ENCODE data around the gene NTRK2. TPM values are rescaled to one million over a fixed set of nuclear protein-coding genes. Genes with fewer than 3 reads are reported as not detected.

Gene NTRK2
- total RNA-seq, 2 experiments from 2014 or later, result not detected

GRCh38 chr9:84698323-84698722 lies 28.8 kb downstream of the NTRK2 start:
- POLR2A ChIA-PET, result interaction anchor here (1.0 kb wide), 1 partner anchor 10 kb away, joined by 5 read pairs; no protein-coding TSS in a partner anchor
- ATAC-seq (ENCODE audit: low read depth) (no peak), DNase-seq (no peak)
- Mint-ChIP-seq H3K27ac (no peak overlapping the region), H3K9me3 (no peaks in the 10 kb centered on the region), H3K27me3 (peaks cover 13% of the 10 kb centered on the region), H3K4me1 (peaks cover 5% of the 10 kb centered on the region), H3K36me3 (no peaks in the 10 kb centered on the region), H3K4me3 (no peak overlapping the region)

DNA sequence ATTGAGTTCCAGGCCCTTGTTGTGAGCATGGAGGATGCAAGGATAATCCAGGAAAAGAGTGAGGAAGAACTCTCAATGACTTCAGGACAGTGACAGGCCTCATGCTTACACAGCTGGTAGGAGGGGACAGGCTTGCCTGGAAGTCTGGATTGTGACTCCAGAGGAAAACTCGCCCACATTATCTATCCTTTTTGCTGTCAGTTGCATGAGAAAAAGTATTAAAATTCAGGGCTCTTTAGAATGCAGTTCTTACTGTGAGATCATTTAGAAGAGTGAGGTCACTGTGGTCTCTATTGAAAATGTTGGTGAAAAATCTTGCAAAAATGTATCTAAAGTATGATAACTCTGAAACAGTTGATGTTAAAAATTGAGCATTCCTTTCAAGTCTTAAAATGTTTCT lies 30.5 kb downstream of the NTRK2 start:
- H3K36me3 Mint-ChIP-seq, result no peaks in the 10 kb centered on the region
- ATAC-seq (ENCODE audit: low read depth), result no peak
- POLR2A ChIA-PET, result no interaction called here
- H3K4me3 Mint-ChIP-seq, result no peak overlapping the region
- H3K9me3 Mint-ChIP-seq, result no peaks in the 10 kb centered on the region
- no peak overlapping the region for H3K27ac Mint-ChIP-seq
- no peaks in the 10 kb centered on the region for H3K4me1 Mint-ChIP-seq
- peaks cover 13% of the 10 kb centered on the region for H3K27me3 Mint-ChIP-seq
- no peak for DNase-seq

GRCh38 chr9:84701801-84702200 lies 32.3 kb downstream of the NTRK2 start:
- POLR2A ChIA-PET, result no interaction called here
- ATAC-seq (ENCODE audit: low read depth), result no peak
- Mint-ChIP-seq H3K27me3 (peaks cover 14% of the 10 kb centered on the region), H3K36me3 (no peaks in the 10 kb centered on the region), H3K27ac (no peak overlapping the region), H3K9me3 (no peaks in the 10 kb centered on the region), H3K4me1 (no peaks in the 10 kb centered on the region), H3K4me3 (no peak overlapping the region)
- DNase-seq, result no peak

DNA sequence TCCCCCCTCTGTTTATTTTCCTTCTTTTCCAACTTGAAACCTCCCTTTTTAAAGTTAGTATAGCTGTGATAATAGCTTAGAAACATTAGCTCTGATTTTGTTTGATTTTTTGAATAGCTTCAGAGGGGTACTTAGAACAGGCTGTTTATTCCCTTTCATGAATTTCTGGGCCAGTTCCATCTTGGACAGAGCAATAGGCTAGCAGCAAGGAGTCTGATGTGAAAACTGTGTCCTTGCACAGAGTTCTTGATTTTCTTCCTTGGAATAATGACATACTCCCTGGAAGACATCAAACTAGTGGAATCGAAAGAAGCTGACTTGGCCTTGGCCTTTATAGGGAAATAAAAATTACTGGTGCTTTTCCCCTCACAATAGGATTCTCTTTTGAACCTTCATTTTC lies 32.9 kb downstream of the NTRK2 start:
- ATAC-seq (ENCODE audit: low read depth) (no peak), DNase-seq (no peak)
- no peak overlapping the region for H3K27ac Mint-ChIP-seq
- H3K9me3 Mint-ChIP-seq, result no peaks in the 10 kb centered on the region
- H3K36me3 Mint-ChIP-seq, result no peaks in the 10 kb centered on the region
- peaks cover 12% of the 10 kb centered on the region for H3K27me3 Mint-ChIP-seq
- no peak overlapping the region for H3K4me3 Mint-ChIP-seq
- POLR2A ChIA-PET, result no interaction called here
- no peaks in the 10 kb centered on the region for H3K4me1 Mint-ChIP-seq

GRCh38 chr9:84703793-84704192 lies 34.3 kb downstream of the NTRK2 start:
- Mint-ChIP-seq H3K36me3 (no peaks in the 10 kb centered on the region), H3K4me3 (no peak overlapping the region), H3K4me1 (no peaks in the 10 kb centered on the region), H3K27ac (no peak overlapping the region), H3K27me3 (peaks cover 12% of the 10 kb centered on the region), H3K9me3 (no peaks in the 10 kb centered on the region)
- DNase-seq, result no peak
- POLR2A ChIA-PET, result no interaction called here
- ATAC-seq (ENCODE audit: low read depth), result no peak

DNA sequence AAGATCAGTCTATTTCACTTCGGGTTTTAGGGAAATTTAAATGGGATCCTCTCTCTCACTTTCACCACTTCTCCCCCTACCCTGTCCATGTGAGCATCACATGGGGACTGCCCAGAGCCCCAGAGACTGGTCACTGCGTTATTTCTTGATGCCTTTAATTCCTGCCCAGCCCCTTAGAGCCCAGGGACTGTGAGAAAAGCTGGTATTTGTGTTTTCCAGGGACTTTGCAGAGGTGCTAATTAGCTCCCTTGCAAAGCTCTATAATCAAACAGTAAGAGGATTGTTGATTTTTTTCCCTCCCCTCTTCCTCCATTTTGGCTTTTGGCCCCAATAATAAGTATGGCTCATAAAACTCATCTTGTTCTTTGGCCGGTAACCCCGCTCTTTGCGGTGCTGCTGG lies 35.6 kb downstream of the NTRK2 start:
- Mint-ChIP-seq H3K27me3 (peaks cover 7% of the 10 kb centered on the region), H3K4me3 (no peak overlapping the region), H3K4me1 (peaks cover 10% of the 10 kb centered on the region), H3K27ac (no peak overlapping the region), H3K9me3 (no peaks in the 10 kb centered on the region), H3K36me3 (no peaks in the 10 kb centered on the region)
- DNase-seq, result no peak
- no peak for ATAC-seq (ENCODE audit: low read depth)
- POLR2A ChIA-PET, result no interaction called here

DNA sequence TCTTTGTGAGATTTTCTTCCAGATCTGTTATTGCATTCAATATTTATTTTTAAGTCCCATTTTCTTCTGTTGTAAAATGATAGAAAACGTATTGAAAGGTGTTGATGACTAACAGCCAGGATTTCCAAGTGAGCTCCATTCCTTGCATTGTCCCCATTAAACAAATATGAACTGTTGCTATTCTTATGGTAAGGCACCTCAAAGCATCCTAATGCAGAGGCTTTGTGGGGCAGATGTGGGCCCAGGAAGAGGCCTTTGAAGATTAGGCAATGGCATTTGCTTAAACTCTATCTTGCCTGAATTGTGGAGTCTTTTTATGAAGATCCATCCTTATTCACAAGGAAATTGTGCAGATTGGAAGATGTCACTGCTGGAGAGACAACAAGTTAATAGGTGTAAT lies 38.9 kb downstream of the NTRK2 start:
- H3K9me3 Mint-ChIP-seq, result peaks cover 1% of the 10 kb centered on the region
- no peak overlapping the region for H3K4me3 Mint-ChIP-seq
- H3K4me1 Mint-ChIP-seq, result peaks cover 13% of the 10 kb centered on the region
- ATAC-seq (ENCODE audit: low read depth) (no peak), DNase-seq (no peak)
- peaks cover 15% of the 10 kb centered on the region for H3K27me3 Mint-ChIP-seq
- POLR2A ChIA-PET, result no interaction called here
- no peaks in the 10 kb centered on the region for H3K36me3 Mint-ChIP-seq
- H3K27ac Mint-ChIP-seq, result no peak overlapping the region

GRCh38 chr9:84709056-84709455 lies 39.5 kb downstream of the NTRK2 start:
- Mint-ChIP-seq H3K4me1 (peaks cover 13% of the 10 kb centered on the region), H3K27ac (no peak overlapping the region), H3K36me3 (no peaks in the 10 kb centered on the region), H3K4me3 (no peak overlapping the region), H3K9me3 (peaks cover 1% of the 10 kb centered on the region), H3K27me3 (peaks cover 20% of the 10 kb centered on the region)
- no peak for DNase-seq
- no peak for ATAC-seq (ENCODE audit: low read depth)
- POLR2A ChIA-PET, result no interaction called here

- no peak for DNase-seq
- Mint-ChIP-seq H3K27ac (no peak overlapping the region), H3K4me3 (no peak overlapping the region), H3K4me1 (peaks cover 13% of the 10 kb centered on the region), H3K36me3 (no peaks in the 10 kb centered on the region), H3K9me3 (peaks cover 1% of the 10 kb centered on the region), H3K27me3 (peaks cover 20% of the 10 kb centered on the region)
- ATAC-seq (ENCODE audit: low read depth), result no peak
- POLR2A ChIA-PET, result no interaction called here
Observed at GRCh38 chr9:84710701-84711397, 41.3 kb downstream of the NTRK2 start.

- ATAC-seq (ENCODE audit: low read depth), result no peak
- Mint-ChIP-seq H3K4me1 (peaks cover 13% of the 10 kb centered on the region), H3K4me3 (no peak overlapping the region), H3K36me3 (no peaks in the 10 kb centered on the region), H3K27me3 (peaks cover 20% of the 10 kb centered on the region), H3K9me3 (peaks cover 1% of the 10 kb centered on the region), H3K27ac (no peak overlapping the region)
- no peak for DNase-seq
- POLR2A ChIA-PET, result no interaction called here
Observed at GRCh38 chr9:84711398-84711777, 41.9 kb downstream of the NTRK2 start.

GRCh38 chr9:84711936-84712335 lies 42.4 kb downstream of the NTRK2 start:
- ATAC-seq (ENCODE audit: low read depth), result no peak
- Mint-ChIP-seq H3K27ac (no peak overlapping the region), H3K4me1 (peaks cover 13% of the 10 kb centered on the region), H3K4me3 (no peak overlapping the region), H3K27me3 (peaks cover 22% of the 10 kb centered on the region), H3K9me3 (peaks cover 1% of the 10 kb centered on the region), H3K36me3 (no peaks in the 10 kb centered on the region)
- POLR2A ChIA-PET, result no interaction called here
- DNase-seq, result no peak

DNA sequence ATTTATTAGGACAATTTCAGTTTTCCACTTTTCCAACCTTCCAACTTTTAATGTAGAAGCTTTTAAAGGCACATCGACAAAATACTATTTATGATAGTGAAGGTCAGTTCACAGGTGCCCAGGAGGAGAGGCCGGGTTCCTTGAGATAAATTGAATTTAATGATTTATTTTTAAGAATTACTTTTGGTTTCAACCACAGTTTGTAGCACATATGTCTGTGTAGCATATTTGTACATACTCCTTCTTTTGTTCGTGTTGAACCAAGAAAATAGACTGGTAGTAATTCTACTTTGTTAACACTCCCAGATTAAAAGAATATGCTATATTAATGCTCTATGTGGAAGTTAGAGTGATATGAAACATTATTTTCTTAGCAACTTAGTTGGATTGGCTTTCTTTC lies 46.7 kb downstream of the NTRK2 start:
- POLR2A ChIA-PET, result no interaction called here

DNA sequence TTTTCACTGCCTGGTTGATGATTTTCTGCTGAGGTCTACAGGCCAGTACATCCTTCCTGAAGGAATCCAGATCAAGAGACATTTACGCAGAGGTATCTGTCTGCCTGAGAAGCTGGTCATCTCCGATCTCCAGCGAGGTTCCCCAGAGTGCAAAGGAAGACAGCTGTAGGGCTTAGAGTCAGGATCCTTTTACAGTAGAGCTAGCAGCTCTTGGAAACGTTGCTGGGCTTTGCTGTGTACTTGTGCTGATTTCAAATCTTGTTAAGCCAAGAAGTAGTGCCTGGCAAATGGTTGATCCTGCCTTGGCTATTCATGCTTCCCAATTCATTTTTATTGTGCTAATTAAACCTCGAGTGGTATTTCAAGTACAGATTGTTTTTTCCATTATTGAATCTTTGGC lies 48.9 kb downstream of the NTRK2 start:
- POLR2A ChIA-PET, result no interaction called here
- Mint-ChIP-seq H3K4me3 (no peak overlapping the region), H3K4me1 (no peaks in the 10 kb centered on the region), H3K9me3 (no peaks in the 10 kb centered on the region), H3K27ac (no peak overlapping the region), H3K36me3 (no peaks in the 10 kb centered on the region), H3K27me3 (peaks cover 14% of the 10 kb centered on the region)
- DNase-seq (no peak), ATAC-seq (ENCODE audit: low read depth) (no peak)

More for the DNA sequence above, 46.7 kb downstream of the NTRK2 start:
- no peaks in the 10 kb centered on the region for H3K36me3 Mint-ChIP-seq
- no peaks in the 10 kb centered on the region for H3K9me3 Mint-ChIP-seq
- H3K27me3 Mint-ChIP-seq, result peaks cover 20% of the 10 kb centered on the region
- no peak overlapping the region for H3K27ac Mint-ChIP-seq
- no peak overlapping the region for H3K4me3 Mint-ChIP-seq
- no peaks in the 10 kb centered on the region for H3K4me1 Mint-ChIP-seq
- DNase-seq, result no peak
- no peak for ATAC-seq (ENCODE audit: low read depth)

DNA sequence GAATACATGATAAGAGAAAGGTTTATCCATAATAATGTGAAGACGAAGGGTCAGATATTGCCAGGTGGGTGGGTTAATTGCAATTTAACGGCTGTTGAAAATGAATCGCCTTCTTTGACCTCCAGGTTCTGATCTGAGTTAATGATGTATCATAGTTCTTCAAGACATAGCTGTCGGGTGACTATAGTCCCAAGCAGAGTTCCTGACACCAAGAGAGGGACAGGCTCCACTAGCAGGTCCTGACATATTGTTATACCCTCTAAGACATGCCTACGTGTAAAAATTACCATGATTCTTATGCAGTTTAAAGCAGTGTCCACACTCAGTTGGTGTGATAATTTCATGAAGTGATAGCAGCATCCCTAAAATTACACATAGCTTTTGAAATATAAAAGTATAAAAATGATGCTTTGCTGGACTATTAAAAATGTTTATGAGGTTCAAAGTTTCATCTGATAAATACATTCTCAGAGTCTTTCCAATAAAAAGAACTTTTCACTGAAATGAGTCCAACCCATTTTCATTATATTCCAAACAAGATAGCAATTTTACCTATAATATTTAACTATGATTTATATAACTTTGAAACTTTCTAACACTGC lies 53.0 kb downstream of the NTRK2 start:
- Mint-ChIP-seq H3K9me3 (no peaks in the 10 kb centered on the region), H3K27me3 (peaks cover 7% of the 10 kb centered on the region), H3K4me3 (no peak overlapping the region), H3K4me1 (no peaks in the 10 kb centered on the region), H3K27ac (no peak overlapping the region), H3K36me3 (no peaks in the 10 kb centered on the region)
- ATAC-seq (ENCODE audit: low read depth) (no peak), DNase-seq (no peak)
- POLR2A ChIA-PET, result no interaction called here
